ENCODE results near the gene RPRD1B. TPM values are rescaled to one million over a fixed set of nuclear protein-coding genes. Genes with fewer than 3 reads are reported as not detected.

RPRD1B gene
- polyA plus RNA-seq, 1 experiment = 23.7 TPM

DNA sequence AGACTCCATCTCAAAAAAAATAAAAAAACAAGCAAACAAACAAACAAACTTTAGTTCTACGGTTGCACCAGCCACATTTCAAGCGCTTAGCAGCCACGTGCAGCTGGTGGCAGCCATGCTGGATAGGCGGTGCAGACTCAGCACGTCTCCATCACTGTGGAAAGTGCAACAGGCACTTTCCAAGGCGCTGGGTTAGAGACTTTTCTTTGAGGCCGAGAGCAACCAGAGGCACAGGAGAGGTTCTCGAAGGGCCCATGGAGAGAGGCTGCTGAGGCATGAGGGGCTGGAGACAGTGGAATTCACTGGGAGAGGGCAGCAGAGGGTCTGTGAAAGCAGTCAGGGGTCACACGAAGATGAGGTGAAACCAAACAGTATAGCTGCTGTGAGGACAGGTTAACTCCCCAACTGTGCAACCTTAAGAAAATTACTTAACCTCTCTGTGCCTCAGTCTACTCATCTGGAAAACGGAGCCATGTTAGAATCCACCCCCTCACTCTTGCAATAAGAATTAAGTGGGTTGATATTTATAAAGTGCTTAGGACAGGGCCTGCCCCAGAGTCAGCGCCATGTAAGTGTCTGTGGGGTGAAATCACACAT lies 104.0 kb downstream of the RPRD1B start:
- no peaks in the 10 kb centered on the region for H3K9me3 ChIP-seq (ENCODE audit: control insufficient read depth, insufficient read depth, low read length)
- no peak overlapping the region for H3K4me3 ChIP-seq (ENCODE audit: low read depth, low read length)
- no peak for DNase-seq (ENCODE audit: low read depth, low spot score)
- POLR2A ChIA-PET = no interaction called here
- H3K27ac ChIP-seq (ENCODE audit: low read depth, low read length) = no peak overlapping the region
- CTCF ChIA-PET = no interaction called here
- no peak for TF ChIP-seq CTCF (IDR thresholded peaks at IDR 0.05; ENCODE audit: low read depth, low read length)
- H3K27me3 ChIP-seq (ENCODE audit: control insufficient read depth, insufficient read depth, low read length) = no peaks in the 10 kb centered on the region

- CTCF ChIA-PET = no interaction called here
Observed at GRCh38 chr20:38138086-38138778, 104.7 kb downstream of the RPRD1B start.

GRCh38 chr20:38139156-38139912 lies 105.8 kb downstream of the RPRD1B start:
- DNase-seq (ENCODE audit: low read depth, low spot score) = no peak

More at GRCh38 chr20:38138086-38138778, 104.7 kb downstream of the RPRD1B start:
- no peak for TF ChIP-seq CTCF (IDR thresholded peaks at IDR 0.05; ENCODE audit: low read depth, low read length)
- Histone ChIP-seq H3K4me3 (ENCODE audit: low read depth, low read length) (no peak overlapping the region), H3K27ac (ENCODE audit: low read depth, low read length) (no peak overlapping the region), H3K9me3 (ENCODE audit: control insufficient read depth, insufficient read depth, low read length) (no peaks in the 10 kb centered on the region), H3K27me3 (ENCODE audit: control insufficient read depth, insufficient read depth, low read length) (no peaks in the 10 kb centered on the region)
- POLR2A ChIA-PET = interaction anchor here (0.6 kb wide), 1 partner anchor 61 kb away, joined by 12 read pairs; no protein-coding TSS in a partner anchor
- no peak for DNase-seq (ENCODE audit: low read depth, low spot score)

DNA sequence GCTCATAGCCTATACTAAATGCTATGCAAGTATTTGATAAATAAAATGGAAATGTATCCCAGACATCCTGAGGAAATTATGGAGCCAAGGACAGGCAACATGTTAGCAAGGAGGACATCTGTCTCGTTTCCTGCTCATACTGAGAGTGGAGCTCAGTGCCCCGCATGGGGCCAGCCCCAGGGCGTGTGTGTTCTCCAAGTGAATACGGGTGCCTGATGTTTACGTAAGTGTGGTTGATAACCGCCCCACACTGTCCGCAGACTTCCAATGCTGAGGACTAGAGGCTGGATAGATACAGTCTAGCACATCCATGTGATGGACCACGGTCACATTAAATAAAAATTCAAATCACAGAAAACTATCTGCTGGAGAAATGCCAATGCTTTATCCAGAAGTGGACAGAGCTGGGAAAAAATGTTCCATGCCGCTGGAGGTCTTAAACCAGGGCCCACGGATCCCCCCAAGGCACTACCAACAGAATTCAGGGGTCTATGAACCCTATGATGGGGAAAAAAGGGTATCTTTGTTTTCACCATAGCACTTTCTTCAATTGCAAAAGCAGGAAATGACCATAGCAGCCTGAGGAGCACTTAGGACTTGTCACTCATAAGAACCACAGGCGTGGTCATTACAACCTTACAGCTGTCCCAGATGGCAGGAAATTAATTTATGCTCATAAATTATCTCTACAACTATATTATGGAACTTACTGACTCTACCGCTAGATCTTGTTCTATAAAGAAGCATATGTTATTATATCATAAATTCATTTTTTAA lies 106.6 kb downstream of the RPRD1B start:
- no peak for DNase-seq (ENCODE audit: low read depth, low spot score)
- Histone ChIP-seq H3K27me3 (ENCODE audit: control insufficient read depth, insufficient read depth, low read length) (no peaks in the 10 kb centered on the region), H3K27ac (ENCODE audit: low read depth, low read length) (no peak overlapping the region), H3K4me3 (ENCODE audit: low read depth, low read length) (no peak overlapping the region), H3K9me3 (ENCODE audit: control insufficient read depth, insufficient read depth, low read length) (no peaks in the 10 kb centered on the region)
- ChIA-PET POLR2A (no interaction called here), CTCF (interaction anchor here (1.2 to 2.1 kb wide), 4 partner anchors 24 to 82 kb away, joined by 3 to 8 read pairs (median 4); partner anchors contain the start of gene TGM2)
- TF ChIP-seq CTCF (IDR thresholded peaks at IDR 0.05; ENCODE audit: low read depth, low read length) = no peak

More at GRCh38 chr20:38139156-38139912, 105.8 kb downstream of the RPRD1B start:
- no peaks in the 10 kb centered on the region for H3K27me3 ChIP-seq (ENCODE audit: control insufficient read depth, insufficient read depth, low read length)
- H3K27ac ChIP-seq (ENCODE audit: low read depth, low read length) = no peak overlapping the region
- H3K9me3 ChIP-seq (ENCODE audit: control insufficient read depth, insufficient read depth, low read length) = no peaks in the 10 kb centered on the region
- no peak for TF ChIP-seq CTCF (IDR thresholded peaks at IDR 0.05; ENCODE audit: low read depth, low read length)
- ChIA-PET POLR2A (no interaction called here), CTCF (interaction anchor here (1.2 to 2.1 kb wide), 3 partner anchors 25 to 82 kb away, joined by 3 to 8 read pairs (median 4); partner anchors contain the start of gene TGM2)
- no peak overlapping the region for H3K4me3 ChIP-seq (ENCODE audit: low read depth, low read length)
